HuH-7.5 (cell line): ENCODE data around the gene ASTL.

Experiments
- DNase-seq: peaks from one replicate; pipeline ENCODE4 v3.0.0; 2011; ENCODE audit warnings: low spot score

The ASTL gene

DNA sequence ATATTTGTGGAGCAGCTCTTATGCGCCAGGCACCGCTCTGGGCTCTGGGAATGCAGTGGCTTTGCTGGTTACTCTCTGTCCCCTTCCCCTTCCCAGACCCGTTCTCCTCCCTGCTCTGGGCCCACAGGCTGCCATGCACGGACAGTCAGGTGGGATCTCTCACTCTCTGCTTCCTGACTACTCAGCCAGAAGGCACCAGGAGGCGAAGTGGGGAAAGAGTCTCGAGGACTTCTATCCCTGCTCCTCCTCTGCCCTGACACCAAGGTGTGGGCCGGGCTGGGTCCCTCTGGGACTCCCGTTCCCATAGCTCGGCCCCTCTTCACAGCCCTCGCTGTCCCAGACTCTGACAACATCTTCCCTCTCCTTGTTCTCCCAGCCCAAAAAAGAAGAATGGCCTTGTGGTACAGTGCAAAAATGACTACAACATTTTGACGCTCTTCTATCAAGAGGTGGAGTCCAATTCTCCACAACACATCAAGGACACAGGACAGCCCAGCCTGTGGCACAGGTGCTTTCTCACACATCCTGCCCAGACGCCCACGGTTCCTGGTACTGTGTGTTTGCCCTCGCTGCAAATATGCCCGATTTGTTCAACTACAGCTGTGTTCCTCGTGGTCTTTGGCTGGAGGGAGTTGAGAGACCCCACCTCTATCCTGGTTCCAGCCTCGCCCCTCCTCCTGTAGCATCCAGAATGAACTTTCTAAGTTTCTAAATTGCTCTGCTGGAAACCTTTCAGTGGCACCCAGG, 21.0 kb upstream of the ASTL start:
- DNase-seq = no peak

DNA sequence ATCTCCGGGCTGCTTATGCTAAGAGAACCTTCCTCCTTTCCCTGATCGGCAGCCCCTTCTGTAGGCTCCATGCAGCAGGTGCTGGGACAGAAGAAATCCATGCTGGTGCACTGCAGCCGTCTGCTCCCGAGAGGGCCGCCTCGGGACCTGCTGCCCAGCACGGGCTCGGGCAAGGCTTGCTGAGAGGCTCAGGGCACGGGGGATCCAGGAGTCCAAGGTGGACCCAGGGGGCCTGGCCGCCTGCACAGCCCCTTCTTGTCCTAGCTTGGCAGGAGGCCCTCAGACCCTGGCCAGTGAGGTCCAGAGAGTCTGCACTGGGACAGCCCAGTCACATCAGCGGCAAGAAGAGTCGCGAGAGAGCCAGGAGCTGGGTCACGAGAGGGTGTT, 20.2 kb upstream of the ASTL start:
- no peak for DNase-seq

DNA sequence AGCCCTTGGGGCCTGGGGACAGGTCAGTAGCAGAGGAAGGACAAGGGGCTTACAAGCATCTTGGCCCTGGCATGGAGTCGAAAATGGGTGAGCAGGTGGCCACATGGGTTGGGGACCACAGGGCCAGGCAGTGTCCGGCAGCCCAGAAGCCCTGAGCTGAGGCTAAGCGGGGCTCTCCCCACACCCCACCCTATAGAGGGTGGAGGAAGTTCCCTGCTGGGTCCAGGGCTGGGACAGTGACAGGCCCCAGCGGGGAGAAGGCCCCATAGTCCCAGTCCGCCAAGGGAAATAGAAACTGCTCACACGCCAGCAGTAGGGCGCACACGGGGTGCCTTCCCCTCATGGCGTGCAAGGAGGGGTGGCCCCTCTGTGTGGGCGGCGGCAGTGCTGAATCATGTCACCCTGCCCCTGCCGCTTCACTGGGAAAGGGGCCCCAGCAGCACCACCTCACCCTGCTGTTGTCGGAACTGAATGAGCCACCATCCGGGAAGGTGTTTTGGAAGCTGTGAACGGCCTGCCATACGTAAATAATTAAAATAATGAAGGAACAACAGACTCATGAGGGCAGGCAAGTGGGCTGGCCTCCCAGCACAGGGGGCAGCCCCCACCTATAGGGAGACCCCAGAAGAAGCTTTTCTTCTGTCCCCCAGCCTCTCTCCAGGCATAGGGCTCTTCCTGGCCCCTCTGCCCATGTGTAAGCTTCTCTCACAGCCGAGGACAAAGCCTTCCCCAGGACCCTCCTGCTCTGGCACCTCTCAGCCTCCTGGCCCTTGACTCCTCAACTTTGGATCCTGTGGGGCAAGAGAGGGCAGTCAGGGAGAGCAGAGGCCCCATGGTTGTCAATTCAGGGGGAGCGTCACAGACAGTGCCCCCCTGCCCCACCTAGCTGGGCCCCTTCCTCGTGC, 19.6 kb upstream of the ASTL start:
- DNase-seq = no peak

DNA sequence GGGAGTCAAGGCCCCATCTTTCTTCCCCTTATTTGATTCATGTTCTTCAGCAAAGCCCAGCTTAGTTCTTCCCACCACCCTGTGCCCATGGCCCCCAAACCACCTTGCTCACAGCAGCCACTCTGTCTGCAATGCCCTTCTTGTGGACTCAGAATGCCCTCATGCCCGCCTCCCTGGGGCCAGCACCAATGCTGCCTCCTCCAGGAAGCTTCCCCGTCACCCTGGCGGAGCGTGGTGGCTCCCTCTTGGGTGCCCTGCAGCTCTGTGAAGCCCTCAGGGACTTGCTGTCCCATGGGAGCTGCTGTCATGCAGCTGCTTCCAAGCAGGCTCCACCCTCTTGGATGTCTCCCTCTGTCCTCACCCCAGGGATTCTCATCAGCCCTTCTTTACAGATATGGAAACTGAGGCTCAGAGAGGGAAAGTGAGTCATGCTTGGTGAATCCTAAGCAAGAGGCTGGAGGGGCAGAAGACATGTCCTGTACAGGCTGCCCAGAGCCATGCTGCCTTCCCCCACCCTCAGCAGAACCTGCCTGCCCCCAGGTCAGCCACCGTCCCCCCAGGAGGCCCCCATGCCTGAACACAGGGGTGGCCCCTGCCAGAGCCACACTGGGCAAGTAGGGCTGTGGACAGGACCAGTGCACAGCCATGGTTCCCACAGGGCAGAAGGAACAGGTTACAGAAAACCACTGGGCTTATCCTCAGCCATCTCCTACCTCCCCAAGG, 18.8 kb upstream of the ASTL start:
- no peak for DNase-seq

DNA sequence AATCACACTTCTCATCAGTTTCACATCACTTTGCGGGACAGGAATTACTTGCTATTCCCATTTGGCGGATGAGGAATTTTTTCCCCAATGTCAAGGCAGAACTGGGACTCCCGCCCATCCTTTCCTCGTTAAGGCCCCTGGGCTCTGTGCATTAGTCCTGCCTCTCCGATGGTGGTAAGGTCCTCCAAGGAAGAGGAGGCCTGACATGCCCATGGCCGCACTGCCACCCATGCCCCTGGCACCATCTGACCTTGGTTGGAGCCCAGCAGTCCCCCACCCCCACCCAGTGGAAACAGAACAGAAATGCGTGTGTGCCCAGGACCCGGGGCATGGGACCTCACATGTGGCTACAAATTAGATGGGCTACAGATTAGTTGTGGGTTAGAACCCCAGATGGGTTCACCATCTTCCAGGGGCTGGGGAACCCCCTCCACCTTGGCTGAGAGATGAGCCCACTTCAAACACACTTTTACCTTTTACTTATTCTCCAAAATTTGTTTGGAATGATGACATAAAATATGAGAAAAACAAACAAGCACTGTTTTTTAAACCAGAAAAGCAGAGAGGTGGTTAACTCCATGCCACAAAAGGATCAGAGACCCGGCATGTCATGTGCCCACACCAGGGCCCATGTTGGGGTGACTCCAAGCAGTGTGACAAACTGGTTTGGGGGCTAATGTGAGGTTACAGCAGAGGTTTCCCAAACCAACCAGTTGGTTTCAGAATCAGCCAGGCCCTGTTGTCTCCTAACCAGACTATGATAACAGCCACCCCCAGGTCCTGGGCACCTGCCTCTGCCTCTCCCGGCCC, 17.9 kb upstream of the ASTL start:
- no peak for DNase-seq

DNA sequence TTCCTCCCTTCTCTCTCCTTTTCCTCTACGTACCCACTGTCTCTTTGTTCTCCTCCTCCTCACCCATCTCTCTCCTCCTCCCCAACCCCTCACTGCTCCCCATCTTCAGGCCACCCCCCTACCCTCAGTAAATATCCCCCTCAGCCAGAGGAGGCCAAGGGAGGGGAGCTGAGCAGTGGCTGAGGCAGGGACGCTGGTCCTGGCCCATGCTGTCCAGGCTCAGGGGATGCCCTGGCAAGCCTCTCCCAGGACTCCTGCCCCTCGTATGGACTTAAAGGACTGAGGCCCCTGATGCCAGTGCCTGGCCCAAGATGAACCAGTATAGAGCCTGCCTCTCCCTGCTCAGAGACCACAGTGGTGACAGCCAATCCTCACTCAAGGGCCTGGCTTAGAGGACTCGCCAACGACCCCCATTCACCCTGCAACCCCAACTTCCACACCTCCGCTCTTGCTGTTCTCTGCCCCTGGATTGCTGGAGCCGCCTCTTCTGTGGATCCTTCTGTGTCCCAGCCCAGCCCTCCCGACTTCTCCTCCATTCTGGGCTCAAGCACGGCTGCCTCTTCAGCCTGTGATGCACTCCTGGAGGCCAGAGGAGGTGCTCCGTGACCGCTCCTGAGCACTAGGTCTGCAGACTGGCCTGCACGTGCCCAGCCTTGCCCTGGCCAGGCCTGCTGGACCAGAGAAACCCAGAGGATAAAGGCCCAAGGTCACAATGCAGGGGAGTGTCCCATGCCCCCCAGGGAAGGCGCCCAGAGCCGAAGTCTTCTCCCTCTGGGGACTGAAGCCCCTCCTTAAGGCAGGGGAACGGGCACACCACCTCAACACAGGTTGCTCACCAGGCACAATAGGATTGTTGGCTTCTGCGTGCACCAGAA, 16.4 kb upstream of the ASTL start:
- no peak for DNase-seq

DNA sequence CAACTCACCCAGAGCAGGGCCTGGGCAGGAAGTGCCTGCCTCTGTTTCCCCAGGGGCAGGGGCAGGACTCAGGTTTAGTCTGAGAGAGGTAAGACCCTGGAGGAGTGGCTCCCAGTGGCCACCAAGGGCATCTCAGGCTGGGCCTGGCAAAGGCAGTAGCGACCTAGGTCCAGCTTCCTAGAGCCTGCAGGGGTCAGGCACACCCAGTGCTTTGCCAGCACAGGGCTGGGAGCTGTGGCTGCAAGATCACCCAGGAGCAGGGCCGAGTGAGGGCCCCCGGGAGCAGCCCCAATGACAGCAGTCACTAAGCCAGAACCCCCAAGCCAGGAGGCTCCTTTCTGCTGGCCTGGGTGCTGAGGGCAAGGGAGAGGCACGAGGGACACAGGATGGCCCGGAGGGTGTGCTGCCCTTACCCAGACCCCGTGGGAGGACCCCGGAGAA, 15.7 kb upstream of the ASTL start:
- peak; percentile 8 for DNase-seq

DNA sequence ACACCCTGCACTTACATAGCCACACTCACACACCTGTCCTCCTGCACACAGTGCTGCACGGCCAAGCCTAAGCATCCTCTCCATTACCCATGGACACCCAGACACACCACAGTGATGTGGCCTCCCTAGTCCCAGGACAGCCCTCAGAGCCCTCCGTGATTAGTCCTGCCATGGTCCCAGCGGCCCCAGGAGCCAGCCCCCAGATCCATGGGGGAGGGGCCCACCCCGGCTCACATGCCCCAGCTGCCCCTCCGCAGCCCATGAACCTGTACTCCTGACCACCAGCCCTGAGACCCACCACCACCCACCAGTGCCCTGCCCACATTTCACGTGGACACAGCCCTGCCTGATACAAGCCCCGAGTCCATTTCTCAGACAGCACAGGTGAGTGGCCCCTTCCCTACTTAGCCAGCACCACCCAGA, 15.0 kb upstream of the ASTL start:
- peak; percentile 2 for DNase-seq

DNA sequence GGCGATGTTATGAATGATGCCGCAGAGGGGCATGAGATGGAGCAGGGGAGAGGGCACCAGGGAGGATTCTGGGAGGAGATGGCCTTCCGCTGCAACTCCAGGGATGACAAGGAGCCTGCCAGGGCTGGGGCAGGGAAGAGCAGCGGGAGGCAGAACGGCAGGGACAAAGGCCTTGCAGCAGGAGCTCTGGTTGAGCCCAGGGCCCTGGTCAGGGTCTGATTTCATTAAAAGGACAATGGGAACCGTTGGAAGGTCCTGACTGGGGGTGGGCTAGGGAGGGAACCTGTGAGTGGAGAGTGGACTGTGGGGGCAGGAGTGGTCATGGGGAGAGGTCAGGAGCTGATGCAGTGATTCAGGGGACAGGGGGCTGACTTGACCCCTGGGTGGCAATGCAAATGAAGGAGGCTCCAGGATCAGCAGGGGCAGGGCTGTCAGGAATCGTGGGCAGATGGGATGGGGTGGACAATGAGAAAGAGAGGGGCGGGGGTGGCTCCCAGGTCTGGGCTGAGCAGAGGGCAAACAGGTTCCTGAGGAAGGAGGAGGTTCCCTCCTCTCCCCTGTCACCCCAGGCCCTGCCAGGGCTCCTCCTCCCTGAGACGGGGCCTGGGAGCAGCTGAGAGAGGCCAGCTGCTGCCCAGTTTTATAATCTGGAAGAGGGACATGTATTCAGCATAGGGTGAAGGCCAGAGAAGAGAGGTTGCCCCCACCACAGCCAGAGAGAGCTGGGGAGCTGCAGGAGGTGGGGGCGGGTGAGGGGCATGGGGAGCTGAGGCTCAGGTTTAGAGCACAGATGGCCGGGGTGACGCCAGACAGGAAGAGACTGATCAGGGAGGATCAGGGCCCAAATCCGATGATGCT, 14.2 kb upstream of the ASTL start:
- DNase-seq = peak; percentile 8

DNA sequence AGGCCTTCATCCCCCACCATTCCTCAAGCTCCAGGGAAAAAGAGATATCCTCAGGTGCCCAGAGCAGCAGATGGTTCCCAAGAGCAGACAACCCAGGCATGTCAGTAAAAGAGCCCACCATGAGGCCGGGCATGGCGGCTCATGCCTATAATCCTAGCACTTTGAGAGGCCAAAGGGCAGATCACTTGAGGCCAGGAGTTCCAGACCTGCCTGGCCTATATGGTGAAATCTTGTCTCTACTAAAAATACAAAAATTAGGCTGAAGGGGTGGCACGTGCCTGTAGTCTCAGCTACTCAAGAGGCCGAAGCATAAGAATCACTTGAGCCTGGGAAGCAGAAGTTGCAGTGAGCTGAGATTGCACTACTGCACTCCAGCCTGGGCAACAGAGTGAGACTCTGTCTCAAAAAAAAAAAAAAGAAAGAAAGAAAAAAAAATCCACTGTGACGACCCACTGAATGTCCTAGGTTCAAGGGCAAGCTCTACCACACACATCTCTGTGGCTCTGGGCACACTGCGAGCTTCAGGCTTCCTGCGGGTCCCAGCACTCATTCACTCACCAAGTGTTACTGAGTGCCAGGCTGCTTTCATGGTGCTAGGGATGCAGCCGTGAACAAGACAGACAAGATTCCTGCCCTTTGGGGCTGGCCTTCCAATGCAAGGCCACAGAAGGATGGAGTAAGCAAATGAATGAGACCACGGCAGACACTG, 13.4 kb upstream of the ASTL start:
- DNase-seq = no peak

DNA sequence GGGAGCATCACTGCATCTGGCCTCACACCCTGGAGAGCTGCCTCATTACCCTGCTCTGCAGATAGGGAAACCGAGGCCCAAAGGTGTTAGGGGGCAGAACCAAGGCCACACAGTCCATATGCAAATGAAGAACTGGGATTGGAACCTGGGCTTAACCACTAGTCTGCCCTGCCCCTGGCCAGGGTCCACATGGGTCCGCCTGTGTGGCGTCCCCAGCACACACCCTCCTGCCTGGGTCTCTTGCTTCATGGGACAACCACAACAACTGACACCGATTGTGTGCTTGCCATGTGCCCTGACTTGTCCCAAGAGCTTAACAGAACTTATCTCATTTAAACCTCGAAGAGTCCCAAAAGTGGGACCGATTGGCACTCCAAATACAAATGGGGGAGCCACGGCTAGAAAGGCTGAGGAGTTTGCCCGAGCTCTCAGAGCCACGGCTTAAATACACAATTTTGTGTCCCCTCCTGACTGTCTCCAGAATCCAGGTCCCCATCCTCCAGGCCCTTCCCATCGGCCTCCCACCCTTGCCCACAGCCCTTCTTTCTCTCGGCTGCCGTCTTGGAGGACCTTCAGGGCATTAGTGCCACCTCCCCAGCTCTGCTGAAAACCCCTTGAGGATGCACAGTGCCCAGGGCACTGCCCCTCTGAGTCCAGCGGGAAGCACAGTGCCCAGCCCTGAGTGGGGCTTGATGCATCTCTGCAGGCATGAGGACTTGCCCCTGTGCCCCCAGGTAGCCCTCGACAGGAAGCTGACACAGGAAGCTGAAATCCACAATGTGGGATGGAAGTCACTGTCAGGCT, 12.7 kb upstream of the ASTL start:
- no peak for DNase-seq

DNA sequence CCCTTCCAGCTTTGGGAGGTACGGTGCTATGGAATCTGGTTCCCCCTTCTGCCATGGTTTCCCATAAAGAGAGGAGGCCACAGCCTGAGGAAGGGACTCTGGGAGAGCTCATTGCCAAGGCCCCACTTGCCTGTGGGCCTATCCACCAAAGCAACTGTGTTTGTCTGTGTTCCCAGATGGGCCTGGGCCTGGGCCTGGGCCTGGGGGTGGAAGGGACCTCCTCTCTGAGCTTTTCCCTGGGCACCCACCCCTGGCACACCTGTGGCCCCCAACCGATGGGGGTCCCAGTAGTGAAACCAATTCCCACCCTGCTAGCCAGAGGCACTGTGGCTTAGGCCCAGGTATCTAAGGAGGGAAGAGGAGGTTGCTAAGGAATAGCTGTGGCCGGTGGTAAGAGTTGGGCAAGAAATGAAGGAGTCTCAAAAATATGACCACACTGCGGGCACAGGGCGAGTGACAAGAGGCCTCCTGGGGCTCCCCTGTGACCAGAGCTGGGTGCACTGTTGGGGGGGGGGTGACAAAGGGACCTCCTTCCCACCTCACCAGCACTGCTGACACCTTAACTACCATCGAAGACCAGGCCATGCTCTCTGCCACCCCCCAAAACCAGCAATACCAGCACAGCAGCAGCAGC, 11.8 kb upstream of the ASTL start:
- no peak for DNase-seq

DNA sequence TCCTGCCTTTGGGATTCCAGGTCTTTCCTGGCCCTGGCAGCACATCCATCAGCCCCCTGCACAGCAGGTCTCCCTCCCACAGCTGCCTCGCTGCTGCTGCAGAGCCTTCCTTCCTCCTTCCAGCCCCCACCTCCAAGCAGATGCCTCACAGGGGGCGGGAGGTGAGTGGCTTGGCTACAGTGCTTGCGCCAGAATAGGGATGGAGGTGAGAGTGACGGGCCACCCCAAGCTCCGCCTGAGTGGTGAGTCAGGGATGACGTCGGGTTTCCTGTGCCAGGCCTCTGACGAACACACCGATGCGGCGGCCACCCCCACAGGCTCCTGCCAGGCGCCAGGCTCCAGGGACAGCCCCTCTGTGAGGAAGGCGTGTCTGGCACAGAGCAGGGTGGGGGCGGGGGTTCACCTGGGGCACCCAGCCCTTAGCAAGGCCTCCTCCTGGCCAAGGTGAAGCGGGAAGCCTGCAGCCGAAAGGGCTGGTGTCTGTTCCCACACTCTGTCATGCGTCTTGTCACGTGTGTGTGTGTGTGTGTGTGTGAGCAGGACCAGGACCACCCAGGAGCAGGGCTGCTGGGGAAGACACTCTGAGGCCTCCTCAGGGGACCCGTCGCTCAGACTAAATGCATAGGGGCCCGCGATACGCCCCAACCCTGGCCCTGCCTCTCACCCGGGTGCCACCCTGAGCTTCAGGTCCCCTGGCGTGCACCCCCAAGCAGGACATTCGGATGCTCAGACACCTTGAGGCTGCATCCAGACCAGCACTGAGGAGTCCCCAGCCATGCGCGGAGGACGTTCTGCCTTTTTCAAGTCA, 10.3 kb upstream of the ASTL start:
- DNase-seq = no peak

DNA sequence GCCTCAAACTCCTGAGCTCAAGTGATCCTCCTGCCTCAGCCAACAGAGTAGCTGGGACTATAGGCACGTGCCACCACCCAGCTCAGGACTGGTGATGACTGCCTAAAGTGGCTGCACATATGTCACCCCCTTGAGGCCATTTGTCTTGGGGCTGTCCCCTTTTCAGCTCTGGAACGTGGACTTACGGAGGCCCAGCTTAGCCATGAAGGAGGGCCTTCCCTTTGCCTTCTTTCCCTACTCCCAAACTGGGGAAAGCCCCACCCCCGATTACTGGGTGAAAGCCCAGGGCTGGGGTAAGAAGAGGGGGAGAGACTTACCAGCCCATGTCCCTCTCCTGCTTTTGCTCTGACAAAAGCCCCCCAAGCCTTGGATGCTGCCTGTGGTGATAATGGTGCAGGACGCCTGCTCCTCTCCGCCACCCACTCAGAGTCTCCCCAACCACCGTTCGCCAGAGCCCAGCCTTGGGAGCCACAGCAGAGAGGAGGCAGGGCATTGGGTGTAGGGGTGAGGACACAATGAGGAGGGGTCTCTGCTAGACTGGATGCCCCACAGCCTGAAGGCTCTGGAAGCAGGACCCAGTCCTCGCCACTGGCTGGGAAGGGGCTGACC, 9.4 kb upstream of the ASTL start:
- DNase-seq = no peak

DNA sequence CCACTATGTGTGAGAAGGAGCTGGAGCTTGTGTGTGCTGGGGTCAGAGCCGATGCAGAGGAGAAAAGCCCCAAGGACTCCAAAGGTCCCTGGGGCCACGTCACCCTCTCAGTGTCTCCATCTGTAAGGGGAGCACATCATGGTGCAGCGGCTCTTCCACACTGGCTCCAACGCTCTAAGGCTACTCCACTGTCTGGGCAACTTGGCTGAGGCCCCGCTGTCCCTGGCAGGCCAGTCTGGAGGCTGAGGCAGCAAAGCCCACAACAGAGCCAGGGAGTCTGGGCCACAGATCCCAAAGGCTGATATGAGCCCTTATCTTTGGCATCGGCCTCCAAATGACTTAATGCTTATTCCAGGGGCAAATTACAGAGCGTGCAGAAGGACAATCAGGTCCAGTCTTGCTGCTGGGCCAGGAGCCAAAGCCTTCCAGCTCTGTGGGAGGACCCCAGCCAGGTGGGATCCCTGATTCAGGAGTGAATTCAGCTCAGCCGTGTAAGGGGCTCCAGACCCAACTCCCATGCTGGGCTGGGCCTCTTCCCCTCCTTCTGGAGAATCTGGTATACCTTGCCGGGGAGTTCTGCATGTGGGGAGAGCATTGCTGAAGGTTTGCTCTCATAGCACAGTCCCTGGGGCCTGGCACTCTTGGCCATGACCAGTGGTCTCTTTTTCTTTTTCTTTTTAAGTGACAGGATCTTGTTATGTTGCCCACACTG, 8.7 kb upstream of the ASTL start:
- no peak for DNase-seq
